Natural killer cell (primary cell): Measurements from ENCODE around the gene CABLES2. TPM values are rescaled to one million over a fixed set of nuclear protein-coding genes. Genes with fewer than 3 reads are reported as not detected.

Experiments used
- ATAC-seq, 3 donors: fragments of 150-1000 bp in 2 of 3; fragments of 200-7000 bp in 1 of 3; cut with Tn5 transposase; 1 replicate in 1 of 3; 2 replicates in 2 of 3; pipeline ENCODE4 v1.10.0; 2021; ENCODE audit warnings: mild to moderate bottlenecking in 2 of 3, moderate library complexity in 2 of 3
- DNase-seq, 2 donors: peaks; one replicate each; pipeline versions ENCODE4 v3.0.0 to v3.0.0-alpha.2; 2013 to 2021; ENCODE audit warnings: mixed read lengths in 1 of 2
- H3K27ac ChIP-seq: one replicate; pipeline ENCODE4 v1.5.1; 2013; ENCODE audit warnings: mild to moderate bottlenecking, low read length
- H3K27me3 ChIP-seq: one replicate; pipeline ENCODE4 v1.6.1; 2013; ENCODE audit warnings: low read length; ENCODE audit not compliant: control insufficient read depth, insufficient read depth
- H3K36me3 ChIP-seq: one replicate; pipeline ENCODE4 v1.6.1; 2013; ENCODE audit warnings: low read length; ENCODE audit not compliant: control insufficient read depth, insufficient read depth
- H3K4me1 ChIP-seq: one replicate; pipeline ENCODE4 v1.6.1; 2013; ENCODE audit warnings: low read length; ENCODE audit not compliant: control insufficient read depth, insufficient read depth
- H3K4me3 ChIP-seq: one replicate; pipeline ENCODE4 v1.5.1; 2013; ENCODE audit warnings: low read length
- H3K9me3 ChIP-seq: one replicate; pipeline ENCODE4 v1.6.1; 2013; ENCODE audit warnings: low read length; ENCODE audit not compliant: control insufficient read depth, insufficient read depth
- H3K27ac Mint-ChIP-seq, 2 donors: one replicate each; pipeline ENCODE4 v1.8.0; 2022; ENCODE audit warnings: mild to moderate bottlenecking in 2 of 2, mixed read lengths in 2 of 2, moderate library complexity in 1 of 2
- H3K27me3 Mint-ChIP-seq, 2 donors: one replicate each; pipeline ENCODE4 v1.8.0; 2022; ENCODE audit warnings: low read depth in 2 of 2, mixed read lengths in 2 of 2
- H3K36me3 Mint-ChIP-seq: one replicate; pipeline ENCODE4 v1.8.0; 2022; ENCODE audit warnings: mixed read lengths
- H3K4me1 Mint-ChIP-seq, 2 donors: one replicate each; pipeline ENCODE4 v1.8.0; 2022; ENCODE audit warnings: mixed read lengths in 2 of 2
- H3K4me3 Mint-ChIP-seq: one replicate; pipeline ENCODE4 v1.8.0; 2022; ENCODE audit warnings: mild to moderate bottlenecking, moderate library complexity, mixed read lengths
- H3K9me3 Mint-ChIP-seq, 2 donors: one replicate each; pipeline ENCODE4 v1.8.0; 2022; ENCODE audit warnings: mixed read lengths in 2 of 2
- CTCF ChIP-seq: fragments of 200-600 bp; IDR thresholded peaks from one replicate; pipeline ENCODE4 v1.8.0; 2022; ENCODE audit warnings: antibody characterized with exemption
- WGBS: methylation state at CpG from one replicate; pipeline ENCODE4 v1.1.7; 2013; ENCODE audit warnings: missing lambda C conversion rate; ENCODE audit not compliant: insufficient coverage; 5-methylcytosine and 5-hydroxymethylcytosine counted together
- intact Hi-C: fragments of 100-400 bp; cut with micrococcal nuclease; formaldehyde crosslinking; loops from one replicate; pipeline ENCODE4 v1.14.2; 2022
- total RNA-seq, 4 donors: library from RNA; stranded (reverse); fragments of 120-200 nt in 1 of 4; gene quantifications; one replicate each; pipeline versions ENCODE4 v1.2.3 to v1.2.4, GENCODE V29; 2013 to 2022

Gene CABLES2
- total RNA-seq, 3 donors from 2014 or later (not counting 1 experiment from before 2014, with no cell fraction given): 8.0 to 9.3 (median 8.4) TPM

- Histone ChIP-seq H3K36me3 (no peaks in the 10 kb centered on the region), H3K27me3 (no peaks in the 10 kb centered on the region), H3K27ac (no peak overlapping the region), H3K4me1 (no peaks in the 10 kb centered on the region), H3K4me3 (no peak overlapping the region), H3K9me3 (no peaks in the 10 kb centered on the region)
- no peak for ATAC-seq
- intact Hi-C loops: no loop called here
- 87% methylated on average over 23 of the region's 23 CpGs for WGBS
- H3K27ac Mint-ChIP-seq: no peak overlapping the region
- no peak overlapping the region for H3K4me3 Mint-ChIP-seq
- no peaks in the 10 kb centered on the region for H3K4me1 Mint-ChIP-seq
- DNase-seq: no peak
- H3K9me3 Mint-ChIP-seq: no peaks in the 10 kb centered on the region
- no peak for TF ChIP-seq CTCF
- peaks cover 8 to 14% of the 10 kb centered on the region in 2 donors for H3K27me3 Mint-ChIP-seq
- H3K36me3 Mint-ChIP-seq: no peaks in the 10 kb centered on the region
Measured at GRCh38 chr20:62429455-62430310, 22.6 kb upstream of the CABLES2 start.

- H3K36me3 ChIP-seq: no peaks in the 10 kb centered on the region
- H3K9me3 ChIP-seq: no peaks in the 10 kb centered on the region
- H3K27me3 Mint-ChIP-seq: peaks cover 0 to 4% of the 10 kb centered on the region in 2 donors
- TF ChIP-seq CTCF: no peak
- no peaks in the 10 kb centered on the region for H3K27me3 ChIP-seq
- no peaks in the 10 kb centered on the region for H3K4me1 ChIP-seq
- 61% methylated on average over 31 of the region's 31 CpGs for WGBS
- H3K9me3 Mint-ChIP-seq: no peaks in the 10 kb centered on the region
- H3K27ac Mint-ChIP-seq: no peak overlapping the region
- ATAC-seq (no peak), DNase-seq (no peak)
- intact Hi-C loops: no loop called here
- H3K27ac ChIP-seq: no peak overlapping the region
- H3K4me3 Mint-ChIP-seq: no peak overlapping the region
- no peaks in the 10 kb centered on the region for H3K4me1 Mint-ChIP-seq
- H3K36me3 Mint-ChIP-seq: no peaks in the 10 kb centered on the region
- no peak overlapping the region for H3K4me3 ChIP-seq
Measured at GRCh38 chr20:62428396-62429295, 21.6 kb upstream of the CABLES2 start.

DNA sequence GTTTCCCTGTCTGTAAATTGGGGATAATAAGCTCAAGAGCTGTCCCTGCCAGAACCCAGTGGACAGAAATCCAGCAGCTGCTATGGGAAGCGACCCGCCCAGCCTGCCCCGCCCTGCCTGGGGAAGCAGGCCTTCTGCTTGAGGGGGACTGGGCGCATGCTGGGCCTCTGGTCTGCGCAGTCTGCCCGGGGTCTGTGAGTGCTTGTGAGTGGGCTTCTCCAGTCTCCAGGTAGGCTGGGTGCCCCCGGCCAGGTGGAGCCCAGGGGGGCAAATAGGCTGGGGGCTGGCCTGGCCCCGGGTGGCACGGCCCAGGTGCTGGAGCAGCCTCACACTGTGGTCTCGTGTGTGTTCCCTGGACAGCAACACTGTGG, 20.9 kb upstream of the CABLES2 start:
- Histone ChIP-seq H3K4me1 (no peaks in the 10 kb centered on the region), H3K9me3 (no peaks in the 10 kb centered on the region), H3K27me3 (no peaks in the 10 kb centered on the region), H3K36me3 (no peaks in the 10 kb centered on the region), H3K27ac (no peak overlapping the region), H3K4me3 (no peak overlapping the region)
- Mint-ChIP-seq H3K4me1 (no peaks in the 10 kb centered on the region), H3K27ac (no peak overlapping the region), H3K4me3 (no peak overlapping the region), H3K36me3 (no peaks in the 10 kb centered on the region), H3K27me3 (no peaks in the 10 kb centered on the region), H3K9me3 (no peaks in the 10 kb centered on the region)
- no peak for DNase-seq
- intact Hi-C loops: no loop called here
- no peak for TF ChIP-seq CTCF
- ATAC-seq: no peak
- WGBS: 89% methylated on average over 10 of the region's 10 CpGs
